IMR-90 (cell line): ENCODE data around the gene UBXN11.

ENCODE experiments used
- BHLHE40 ChIP-seq: fragments of 150-350 bp; IDR thresholded peaks from 2 replicates; pipeline ENCODE4 v1.6.1; 2016; ENCODE audit warnings: mild to moderate bottlenecking, low read depth, low read length
- CEBPB ChIP-seq: IDR thresholded peaks from 2 replicates; pipeline ENCODE4 v1.6.1; 2012; ENCODE audit warnings: low read depth, low read length, improper control_type of control experiment
- CHD1 ChIP-seq: IDR thresholded peaks from 2 replicates; pipeline ENCODE4 v1.6.1; 2012; ENCODE audit warnings: low read depth, low read length, improper control_type of control experiment
- CTCF ChIP-seq: conservative IDR thresholded peaks from 2 replicates; pipeline ENCODE4 v1.5.1; 2012; ENCODE audit warnings: mild to moderate bottlenecking, low read depth, low read length, improper control_type of control experiment
- FOS ChIP-seq: fragments of 150-350 bp; IDR thresholded peaks from 2 replicates; pipeline ENCODE4 v1.6.1; 2016; ENCODE audit warnings: low read depth, low read length
- MAFK ChIP-seq: IDR thresholded peaks from 2 replicates; pipeline ENCODE4 v1.6.1; 2012; ENCODE audit warnings: low read depth, low read length, improper control_type of control experiment
- NFE2L2 ChIP-seq: fragments of 150-350 bp; IDR thresholded peaks from 2 replicates; pipeline ENCODE4 v1.6.1; 2016; ENCODE audit warnings: low read depth, mild to moderate bottlenecking, low read length
- POLR2A ChIP-seq: IDR thresholded peaks from 2 replicates; pipeline ENCODE4 v1.6.1; 2012; ENCODE audit warnings: mild to moderate bottlenecking, low read depth, low read length
- RAD21 ChIP-seq: IDR thresholded peaks from 2 replicates; pipeline ENCODE4 v1.6.1; 2012; ENCODE audit warnings: low read length, improper control_type of control experiment
- RCOR1 ChIP-seq: IDR thresholded peaks from 2 replicates; pipeline ENCODE4 v1.6.1; 2012; ENCODE audit warnings: mild to moderate bottlenecking, low read length, improper control_type of control experiment; ENCODE audit not compliant: insufficient replicate concordance
- RFX5 ChIP-seq: IDR thresholded peaks from 2 replicates; pipeline ENCODE4 v1.8.0; 2012; ENCODE audit warnings: low read depth, mild to moderate bottlenecking, low read length, moderate library complexity

- no peak for TF ChIP-seq CTCF
- no peak for TF ChIP-seq POLR2A
- TF ChIP-seq FOS: no peak
- no peak for TF ChIP-seq RFX5
- TF ChIP-seq CEBPB: no peak
- TF ChIP-seq NFE2L2: no peak
- no peak for TF ChIP-seq CHD1
- TF ChIP-seq RCOR1: no peak
- TF ChIP-seq RAD21: no peak
- no peak for TF ChIP-seq BHLHE40
- no peak for TF ChIP-seq MAFK
These were observed 29.2 kb downstream of the UBXN11 start for GRCh38 chr1:26277261-26277661.
